Heart right ventricle (tissue), 16 donors: Measurements from ENCODE around the gene IMMP2L. TPM values are rescaled to one million over a fixed set of nuclear protein-coding genes. Genes with fewer than 3 reads are reported as not detected.
"Not testable (repeated sequence)": the region's sequence is repeated elsewhere in the genome, so short reads cannot be mapped to it uniquely, and the experiment has no call there.

Experiments
- ATAC-seq, 8 donors: fragments of 200-7000 bp; cut with Tn5 transposase; one replicate each; pipeline ENCODE4 v1.9.1; 2020; ENCODE audit warnings: mild to moderate bottlenecking in 8 of 8, moderate library complexity in 8 of 8, moderate number of reproducible peaks in 1 of 8
- DNase-seq, 2 donors: peaks; one replicate each; pipeline ENCODE4 v3.0.0-alpha.2; 2020
- H3K27ac ChIP-seq, 10 donors: fragments of 200-600 bp; sonication (generic) in 2 of 10; one replicate each; pipeline versions ENCODE4 v1.5.0 to v1.8.0; 2020 to 2022; ENCODE audit warnings: mild to moderate bottlenecking in 3 of 10
- H3K27me3 ChIP-seq, 7 donors: fragments of 200-600 bp; one replicate each; pipeline ENCODE4 v1.8.0; 2021 to 2022; ENCODE audit warnings: mild to moderate bottlenecking in 2 of 7
- H3K36me3 ChIP-seq, 9 donors: fragments of 200-600 bp; sonication (generic) in 1 of 9; one replicate each; pipeline versions ENCODE4 v1.5.0 to v1.8.0; 2020 to 2022; ENCODE audit warnings: mild to moderate bottlenecking in 2 of 9
- H3K4me1 ChIP-seq, 9 donors: fragments of 200-600 bp; sonication (generic) in 1 of 9; one replicate each; pipeline versions ENCODE4 v1.5.0 to v1.8.0; 2020 to 2022; ENCODE audit warnings: mild to moderate bottlenecking in 4 of 9
- H3K4me3 ChIP-seq, 10 donors: fragments of 200-600 bp; sonication (generic) in 2 of 10; one replicate each; pipeline versions ENCODE4 v1.5.0 to v1.8.0; 2020 to 2022; ENCODE audit warnings: mild to moderate bottlenecking in 7 of 10, moderate library complexity in 2 of 10
- H3K9me3 ChIP-seq, 11 donors: fragments of 200-600 bp in 10 of 11; sonication (generic) in 2 of 11; one replicate each; pipeline versions ENCODE4 v1.5.0 to v1.8.0; 2013 to 2022; ENCODE audit warnings: mild to moderate bottlenecking in 2 of 11, control low read depth in 1 of 11, moderate library complexity in 1 of 11
- WGBS, 2 donors: extraction: QIAGEN DNeasy Blood & Tissue Kit; methylation state at CpG; one replicate each; pipeline ENCODE4 v1.1.7; 2013; ENCODE audit warnings: inconsistent platforms in 1 of 2; 5-methylcytosine and 5-hydroxymethylcytosine counted together
- intact Hi-C, 10 donors: fragments of 100-400 bp; cut with DNase I; formaldehyde crosslinking; loops; one replicate each; pipeline versions ENCODE4 v1.11.1 to v1.14.2; 2022
- polyA plus RNA-seq, 2 donors: library from polyadenylated mRNA; stranded (reverse); fragments of 200-250 nt; gene quantifications; one replicate each; pipeline ENCODE4 v1.2.3, GENCODE V29; 2013
- total RNA-seq, 10 donors: library from RNA; stranded (reverse); fragmentation: NEBNext Ultra II Directional in 3 of 10; extraction: Animal tissue kit (Norgen Biotek cat#: 25700) in 3 of 10; gene quantifications; one replicate each; pipeline versions ENCODE4 v1.2.1 to v1.2.4, GENCODE V29; 2021 to 2023
- TF ChIP-seq, protein P1 (sequence below), 9 donors: fragments of 200-600 bp; sonication (generic) in 2 of 9; IDR thresholded peaks; one replicate each; pipeline versions ENCODE4 v1.5.0 to v1.8.0; 2021 to 2022; ENCODE audit warnings: antibody characterized with exemption in 9 of 9, mild to moderate bottlenecking in 5 of 9, moderate library complexity in 1 of 9
- donor health status: Arrhythmogenic right ventricular cardiomyopathy.
- donor health status: ischemic (EF 13 %, LVEDD 7.1; RV severe dilation, severe dysfunction).
- donor health status: healthy with polysubstance abuse.
- donor health status: DM: no; HTN: yes; CAD: no.
- donor health status: DM: no; HTN: no; CAD: no.
- donor health status: ischemic (EF 25% LVEDD 6.9; RV normal size, moderate dysfunction).
- donor health status: ischemic (EF 25% LVEDD 5.7; RV mildly dilated, moderate dysfunction).
- donor health status: healthy.
- donor health status: DM: yes; HTN: yes; CAD: no.
- donor health status: Ischemic cardiomyopathy.
- donor health status: ischemic (EF 35%, LVEDD 5.7; RV mildly dilated, moderate dysfunction).
- donor health status: nonischemic (EF 11% LVEDD 7.7; RV severe dilation, severe dysfunction).
- donor health status: DM: yes; HTN: yes; CAD: no.
- donor health status: PGD.
- donor health status: ischemic (EF 29% LVEDD 5.4; RV normal size, mild dysfunction).
- donor health status: nonischemic (EF 23%, LVEDD 6.1; RV moderate dilation, normal function).

IMMP2L gene
- total and polyA plus RNA-seq, 12 donors: 4.3 to 20.8 (median 17.3) TPM

DNA sequence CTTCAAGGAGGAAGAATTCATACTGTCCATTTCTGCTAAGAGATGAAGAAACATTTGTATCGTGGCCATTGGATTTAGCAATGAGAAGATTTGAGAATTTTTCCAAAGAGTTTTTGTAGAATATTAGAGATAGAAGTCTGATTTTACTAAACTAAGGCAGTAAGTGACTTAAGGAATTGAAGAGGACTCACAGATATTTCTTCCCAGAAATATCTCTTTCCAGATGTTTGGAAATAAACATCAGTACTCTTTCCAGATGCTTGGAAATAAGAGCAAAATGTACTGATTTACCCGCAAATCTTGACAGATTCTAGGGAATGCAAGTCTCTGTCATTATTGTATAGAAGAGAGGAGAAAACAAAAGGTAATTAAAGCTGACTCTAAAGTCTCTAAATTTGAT is 91.3 kb downstream of the IMMP2L start:
- no peak overlapping the region for H3K4me3 ChIP-seq

DNA sequence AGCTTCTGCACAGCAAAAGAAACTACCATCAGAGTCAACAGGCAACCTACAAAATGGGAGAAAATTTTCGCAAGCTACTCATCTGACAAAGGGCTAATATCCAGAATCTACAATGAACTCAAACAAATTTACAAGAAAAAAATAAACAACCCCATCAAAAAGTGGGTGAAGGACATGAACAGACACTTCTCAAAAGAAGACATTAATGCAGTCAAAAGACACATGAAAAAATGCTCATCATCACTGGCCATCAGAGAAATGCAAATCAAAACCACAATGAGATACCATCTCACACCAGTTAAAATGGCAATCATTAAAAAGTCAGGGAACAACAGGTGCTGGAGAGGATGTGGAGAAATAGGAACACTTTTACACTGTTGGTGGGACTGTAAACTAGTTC is 92.4 kb downstream of the IMMP2L start:
- DNase-seq, H3K27ac ChIP-seq, H3K4me3 ChIP-seq, intact Hi-C loops, H3K4me1 ChIP-seq, H3K36me3 ChIP-seq, H3K27me3 ChIP-seq, ATAC-seq: not testable (repeated sequence)
- 94 to 100% methylated on average over 1 of the region's 1 CpG for WGBS, 2 donors
- H3K9me3 ChIP-seq: peaks cover 0 to 29% (median 10%) of the 10 kb centered on the region in 11 donors

More for the DNA sequence above, 91.3 kb downstream of the IMMP2L start:
- TF ChIP-seq, protein P1, sequence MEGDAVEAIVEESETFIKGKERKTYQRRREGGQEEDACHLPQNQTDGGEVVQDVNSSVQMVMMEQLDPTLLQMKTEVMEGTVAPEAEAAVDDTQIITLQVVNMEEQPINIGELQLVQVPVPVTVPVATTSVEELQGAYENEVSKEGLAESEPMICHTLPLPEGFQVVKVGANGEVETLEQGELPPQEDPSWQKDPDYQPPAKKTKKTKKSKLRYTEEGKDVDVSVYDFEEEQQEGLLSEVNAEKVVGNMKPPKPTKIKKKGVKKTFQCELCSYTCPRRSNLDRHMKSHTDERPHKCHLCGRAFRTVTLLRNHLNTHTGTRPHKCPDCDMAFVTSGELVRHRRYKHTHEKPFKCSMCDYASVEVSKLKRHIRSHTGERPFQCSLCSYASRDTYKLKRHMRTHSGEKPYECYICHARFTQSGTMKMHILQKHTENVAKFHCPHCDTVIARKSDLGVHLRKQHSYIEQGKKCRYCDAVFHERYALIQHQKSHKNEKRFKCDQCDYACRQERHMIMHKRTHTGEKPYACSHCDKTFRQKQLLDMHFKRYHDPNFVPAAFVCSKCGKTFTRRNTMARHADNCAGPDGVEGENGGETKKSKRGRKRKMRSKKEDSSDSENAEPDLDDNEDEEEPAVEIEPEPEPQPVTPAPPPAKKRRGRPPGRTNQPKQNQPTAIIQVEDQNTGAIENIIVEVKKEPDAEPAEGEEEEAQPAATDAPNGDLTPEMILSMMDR (IDR thresholded peaks at IDR 0.05): no peak
- no peak overlapping the region for H3K27ac ChIP-seq
- WGBS, 2 donors: 93 to 95% methylated on average over 2 of the region's 2 CpGs
- ATAC-seq (no peak), DNase-seq (no peak)
- H3K27me3 ChIP-seq: no peaks in the 10 kb centered on the region
- H3K36me3 ChIP-seq: no peaks in the 10 kb centered on the region
- intact Hi-C loops: no loop called here
- peaks cover 0 to 13% (median 0%) of the 10 kb centered on the region in 9 donors for H3K4me1 ChIP-seq
- peaks cover 0 to 27% (median 10%) of the 10 kb centered on the region in 11 donors for H3K9me3 ChIP-seq

DNA sequence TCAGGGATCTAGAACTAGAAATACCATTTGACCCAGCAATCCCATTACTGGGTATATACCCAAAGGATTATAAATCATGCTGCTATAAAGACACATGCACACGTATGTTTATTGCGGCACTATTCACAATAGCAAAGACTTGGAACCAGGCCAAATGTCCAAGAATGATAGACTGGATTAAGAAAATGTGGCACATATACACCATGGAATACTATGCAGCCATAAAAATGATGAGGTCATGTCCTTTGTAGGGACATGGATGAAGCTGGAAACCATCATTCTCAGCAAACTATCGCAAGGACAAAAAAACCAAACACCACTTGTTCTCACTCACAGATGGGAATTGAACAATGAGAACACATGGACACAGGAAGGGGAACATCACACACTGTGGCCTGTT is 96.5 kb downstream of the IMMP2L start:
- DNase-seq, H3K4me3 ChIP-seq, H3K4me1 ChIP-seq, H3K27me3 ChIP-seq, H3K27ac ChIP-seq, intact Hi-C loops, ATAC-seq, H3K36me3 ChIP-seq: not testable (repeated sequence)
- 97 to 99% methylated on average over 3 of the region's 3 CpGs for WGBS, 2 donors
- peaks cover 0 to 15% (median 1%) of the 10 kb centered on the region in 11 donors for H3K9me3 ChIP-seq

DNA sequence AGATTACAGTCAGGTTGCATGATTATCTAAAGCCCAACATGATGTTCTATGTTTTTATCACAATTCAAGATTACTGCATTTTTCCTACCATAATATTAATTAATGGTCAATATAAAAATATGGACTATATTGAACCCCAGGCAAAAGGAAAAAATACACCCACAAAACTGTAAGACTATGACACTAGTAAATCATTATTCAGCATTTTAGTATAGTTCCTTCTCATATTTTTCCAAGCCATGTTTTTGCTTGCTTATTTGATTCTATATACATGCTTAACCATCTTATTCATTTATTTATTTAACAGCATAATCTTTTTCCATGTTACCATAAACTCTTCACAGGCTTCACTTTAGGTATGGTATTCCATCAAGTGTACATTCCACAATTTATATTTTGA is 101.6 kb downstream of the IMMP2L start:
- no peak for ATAC-seq

DNA sequence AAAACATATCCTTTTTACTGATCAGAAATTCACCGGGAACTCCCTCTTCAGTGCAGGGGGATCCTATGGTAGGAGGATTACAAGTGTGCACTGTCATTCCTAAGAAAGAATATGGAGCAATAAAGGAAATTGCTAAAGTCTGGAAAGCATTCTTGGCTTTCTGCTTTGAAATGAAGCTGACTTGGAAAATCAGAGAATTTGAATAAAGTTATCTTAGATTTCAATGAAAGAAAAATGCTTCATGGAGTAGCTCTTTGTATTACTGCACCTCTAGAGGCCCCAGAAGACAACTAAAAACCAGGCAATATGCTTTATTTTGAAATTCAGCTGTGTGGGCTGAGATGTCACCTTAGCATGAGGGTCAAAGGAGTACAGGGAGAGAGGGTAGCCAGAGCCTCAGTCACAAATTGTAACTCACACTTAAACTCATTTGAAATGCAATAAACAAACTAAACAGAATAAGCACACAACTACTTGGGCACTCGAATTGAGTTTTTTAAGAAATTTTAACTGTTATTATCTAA is 102.5 kb downstream of the IMMP2L start:
- no peak overlapping the region for H3K4me3 ChIP-seq
- intact Hi-C loops: no loop called here
- TF ChIP-seq, protein P1 (IDR thresholded peaks at IDR 0.05): no peak
- H3K36me3 ChIP-seq: no peaks in the 10 kb centered on the region
- H3K27me3 ChIP-seq: no peaks in the 10 kb centered on the region
- ATAC-seq: no peak
- H3K4me1 ChIP-seq: peaks cover 0 to 7% (median 0%) of the 10 kb centered on the region in 9 donors
- H3K27ac ChIP-seq: no peak overlapping the region
- WGBS, 2 donors: 77% methylated on average over 2 of the region's 2 CpGs
- H3K9me3 ChIP-seq: no peaks in the 10 kb centered on the region
- DNase-seq: no peak

More for the DNA sequence above, 101.6 kb downstream of the IMMP2L start:
- Histone ChIP-seq H3K4me1 (peaks cover 0 to 7% (median 0%) of the 10 kb centered on the region in 9 donors), H3K27me3 (no peaks in the 10 kb centered on the region), H3K27ac (no peak overlapping the region), H3K36me3 (no peaks in the 10 kb centered on the region), H3K9me3 (no peaks in the 10 kb centered on the region), H3K4me3 (no peak overlapping the region)
- TF ChIP-seq, protein P1 (IDR thresholded peaks at IDR 0.05): no peak
- intact Hi-C loops: no loop called here
- DNase-seq: no peak
